ENCODE data around the gene PPP1R9B.

PPP1R9B gene

DNA sequence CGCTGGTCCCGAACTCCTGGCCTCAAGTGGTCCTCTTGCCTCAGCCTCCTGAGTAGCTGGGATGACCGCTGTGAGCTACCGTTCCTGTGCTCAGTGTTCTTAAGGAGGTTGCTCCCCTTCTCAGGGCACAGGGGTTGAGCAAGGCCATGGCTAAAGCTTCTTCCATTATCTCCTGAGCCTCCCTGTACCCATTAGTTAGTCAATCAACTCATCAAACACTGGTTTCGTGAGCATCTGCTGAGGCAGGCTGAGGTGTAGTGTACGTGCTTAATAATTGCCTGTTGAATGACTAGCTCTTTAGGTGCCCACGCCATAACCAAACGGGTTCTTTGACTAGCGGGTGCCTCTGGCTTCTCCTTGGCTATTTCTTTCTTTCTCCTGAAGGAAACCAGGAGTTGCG is 27.0 kb upstream of the PPP1R9B start:
- Histone ChIP-seq H3K9me3 (replicated peaks in 1 of 2; ENCODE audit: control insufficient read depth in 2 of 2, insufficient read depth in 1 of 2, low read depth in 1 of 2, low read length in 2 of 2) (no peaks in the 10 kb centered on the region), H3K79me1 (ENCODE audit: low read depth, low read length) (peaks cover 4% of the 10 kb centered on the region), H3K36me3 (replicated peaks in 1 of 2; ENCODE audit: control insufficient read depth in 2 of 2, insufficient read depth in 2 of 2, low read length in 2 of 2) (no peaks in the 10 kb centered on the region), H3K4me2 (ENCODE audit: insufficient read depth, low read length, poor library complexity, severe bottlenecking) (no peak overlapping the region), H2AK5ac (ENCODE audit: low read depth, low read length) (peak overlapping the region; percentile 71), H3K27me3 (ENCODE audit: control insufficient read depth in 3 of 3, insufficient read depth in 3 of 3, low read depth in 1 of 3, low read length in 3 of 3) (peaks cover 0 to 7% (median 0%) of the 10 kb centered on the region in 3 experiments), H4K91ac (ENCODE audit: low read depth, low read length, poor library complexity) (peak overlapping the region; percentile 98), H2BK15ac (ENCODE audit: low read length) (peak overlapping the region; percentile 100), H3K27ac (replicated peaks; ENCODE audit: low read length) (no peak overlapping the region), H2BK120ac (ENCODE audit: low read depth, low read length) (peak overlapping the region; percentile 29), H3K23ac (ENCODE audit: low read depth, low read length, poor library complexity) (peak overlapping the region; percentile 62), H3K4me3 (ENCODE audit: low read length in 2 of 2) (no peak overlapping the region), H2BK12ac (ENCODE audit: low read length) (peak overlapping the region; percentile 100), H3K14ac (ENCODE audit: low read length) (peak overlapping the region; percentile 84), H2BK5ac (ENCODE audit: low read length) (peak overlapping the region; percentile 83), H3K9ac (ENCODE audit: low read depth, low read length, poor library complexity) (peak overlapping the region; percentile 82), H2AFZ (ENCODE audit: low read length) (peak overlapping the region; percentile 91), H3K18ac (ENCODE audit: low read length) (peak overlapping the region; percentile 99), H3K4ac (ENCODE audit: low read length) (no peak overlapping the region), H3K4me1 (ENCODE audit: control insufficient read depth in 2 of 2, insufficient read depth in 1 of 2, low read depth in 1 of 2, low read length in 2 of 2) (peaks cover 26 to 34% of the 10 kb centered on the region in 2 donors), H4K8ac (ENCODE audit: low read depth, low read length) (peak overlapping the region; percentile 52)
- no CpG with 5 or more reads among the region's 10 CpGs for WGBS, 2 donors (ENCODE audit: extremely low coverage in 2 of 2, insufficient read length in 2 of 2, insufficient replicate concordance in 1 of 2)
- DNase-seq (ENCODE audit: low spot score) = no peak

DNA sequence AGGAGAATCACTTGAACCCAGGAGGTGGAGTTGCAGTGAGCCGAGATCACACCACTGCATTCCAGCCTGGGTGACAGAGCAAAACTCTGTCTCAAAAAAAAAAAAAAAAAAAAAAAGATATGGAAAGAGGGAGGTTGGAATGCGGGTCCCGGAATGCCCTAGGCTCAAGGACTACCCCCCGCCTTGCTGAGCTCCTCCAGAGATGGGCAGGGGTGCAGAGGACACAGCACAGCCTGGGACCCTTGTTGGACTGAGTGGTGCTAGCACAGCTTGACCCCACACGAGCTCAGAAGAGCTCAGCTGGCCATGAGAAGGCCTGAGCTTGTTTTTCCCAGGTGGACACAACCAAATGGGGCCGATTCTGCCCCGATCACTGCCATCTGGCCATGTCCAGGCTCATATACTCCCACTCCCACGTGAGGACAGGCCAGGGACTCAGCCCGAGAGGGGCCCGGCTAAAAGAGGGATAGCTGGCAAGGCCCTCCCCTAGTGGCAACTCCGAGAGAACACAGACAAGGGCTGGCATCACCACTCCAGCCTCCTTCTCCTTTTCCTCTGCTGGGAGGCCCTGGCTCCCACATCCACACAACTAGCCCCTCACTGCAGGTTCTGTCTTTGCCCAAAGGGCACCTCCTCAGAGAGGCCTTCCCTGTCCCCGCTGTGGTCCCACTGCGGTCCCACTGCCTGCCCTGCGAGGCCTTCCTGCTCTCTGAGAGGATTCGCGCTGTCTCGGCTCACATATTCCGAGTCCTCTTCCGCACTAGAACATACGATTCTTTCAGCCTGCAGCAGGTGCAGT is 26.3 kb upstream of the PPP1R9B start:
- no CpG with 5 or more reads among the region's 20 CpGs for WGBS, 2 donors (ENCODE audit: extremely low coverage in 2 of 2, insufficient read length in 2 of 2, insufficient replicate concordance in 1 of 2)
- Histone ChIP-seq H3K79me1 (ENCODE audit: low read depth, low read length) (peaks cover 4% of the 10 kb centered on the region), H3K4ac (ENCODE audit: low read length) (peak overlapping the region; percentile 38), H4K91ac (ENCODE audit: low read depth, low read length, poor library complexity) (peak overlapping the region; percentile 98), H2BK5ac (ENCODE audit: low read length) (peak overlapping the region; percentile 83), H3K36me3 (replicated peaks in 1 of 2; ENCODE audit: control insufficient read depth in 2 of 2, insufficient read depth in 2 of 2, low read length in 2 of 2) (no peaks in the 10 kb centered on the region), H3K23ac (ENCODE audit: low read depth, low read length, poor library complexity) (peak overlapping the region; percentile 62), H2BK12ac (ENCODE audit: low read length) (peak overlapping the region; percentile 100), H3K4me2 (ENCODE audit: insufficient read depth, low read length, poor library complexity, severe bottlenecking) (no peak overlapping the region), H2BK15ac (ENCODE audit: low read length) (peak overlapping the region; percentile 100), H3K4me3 (ENCODE audit: low read length in 2 of 2) (no peak overlapping the region), H2BK120ac (ENCODE audit: low read depth, low read length) (peak overlapping the region; percentile 29), H3K4me1 (ENCODE audit: control insufficient read depth in 2 of 2, insufficient read depth in 1 of 2, low read depth in 1 of 2, low read length in 2 of 2) (peaks cover 25 to 34% of the 10 kb centered on the region in 2 donors), H3K14ac (ENCODE audit: low read length) (peak overlapping the region; percentile 84), H2AFZ (ENCODE audit: low read length) (no peak overlapping the region), H4K8ac (ENCODE audit: low read depth, low read length) (peak overlapping the region; percentile 52), H3K18ac (ENCODE audit: low read length) (peak overlapping the region; percentile 95), H3K27me3 (ENCODE audit: control insufficient read depth in 3 of 3, insufficient read depth in 3 of 3, low read depth in 1 of 3, low read length in 3 of 3) (peaks cover 0 to 7% (median 0%) of the 10 kb centered on the region in 3 experiments), H3K9me3 (replicated peaks in 1 of 2; ENCODE audit: control insufficient read depth in 2 of 2, insufficient read depth in 1 of 2, low read depth in 1 of 2, low read length in 2 of 2) (no peaks in the 10 kb centered on the region), H3K9ac (ENCODE audit: low read depth, low read length, poor library complexity) (peak overlapping the region; percentile 16), H2AK5ac (ENCODE audit: low read depth, low read length) (peak overlapping the region; percentile 68), H3K27ac (replicated peaks; ENCODE audit: low read length) (no peak overlapping the region)
- DNase-seq (ENCODE audit: low spot score) = no peak

DNA sequence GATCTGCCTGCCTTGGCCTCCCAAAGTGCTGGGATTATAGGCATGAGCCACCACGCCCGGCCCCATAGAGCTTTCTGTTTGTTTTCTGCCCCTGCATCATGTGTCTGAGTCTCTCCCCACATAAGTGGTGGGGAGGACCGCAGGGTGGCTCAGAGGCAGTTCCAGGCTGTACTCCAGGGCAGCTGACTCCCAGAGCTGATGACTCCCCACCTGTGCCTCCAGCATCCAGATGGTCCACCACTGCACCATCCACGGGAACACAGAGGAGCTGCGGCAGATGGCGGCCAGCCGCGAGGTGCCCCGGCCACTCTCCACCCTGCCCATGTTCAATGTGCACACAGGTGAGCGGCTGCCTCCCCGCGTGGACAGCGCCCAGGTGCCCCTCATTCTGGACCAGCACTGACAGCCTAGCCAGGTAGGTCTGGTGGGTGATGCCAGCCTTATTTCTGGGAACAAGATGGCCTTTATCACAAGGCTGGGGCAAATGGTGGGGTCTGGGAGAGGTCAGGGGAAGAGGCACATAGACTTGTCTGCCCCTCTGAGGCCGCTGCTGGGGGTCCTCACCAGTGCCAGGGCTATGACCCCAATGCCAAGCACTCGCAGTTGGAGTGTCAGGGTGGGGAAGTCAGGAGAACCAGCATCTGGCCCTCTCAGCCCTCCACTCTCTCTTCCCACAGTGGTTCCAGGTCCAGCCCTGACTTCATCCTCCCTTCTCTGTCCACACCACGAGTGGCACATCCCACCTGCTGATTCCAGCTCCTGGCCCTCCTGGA is 24.7 kb upstream of the PPP1R9B start:
- Histone ChIP-seq H3K4me1 (ENCODE audit: control insufficient read depth in 2 of 2, insufficient read depth in 1 of 2, low read depth in 1 of 2, low read length in 2 of 2) (peaks cover 16 to 29% of the 10 kb centered on the region in 2 donors), H3K27me3 (ENCODE audit: control insufficient read depth in 3 of 3, insufficient read depth in 3 of 3, low read depth in 1 of 3, low read length in 3 of 3) (no peaks in the 10 kb centered on the region), H4K8ac (ENCODE audit: low read depth, low read length) (no peak overlapping the region), H3K36me3 (replicated peaks in 1 of 2; ENCODE audit: control insufficient read depth in 2 of 2, insufficient read depth in 2 of 2, low read length in 2 of 2) (no peaks in the 10 kb centered on the region), H3K27ac (replicated peaks; ENCODE audit: low read length) (no peak overlapping the region), H4K91ac (ENCODE audit: low read depth, low read length, poor library complexity) (peak overlapping the region; percentile 76), H3K9ac (ENCODE audit: low read depth, low read length, poor library complexity) (no peak overlapping the region), H3K14ac (ENCODE audit: low read length) (peak overlapping the region; percentile 83), H2BK12ac (ENCODE audit: low read length) (peak overlapping the region; percentile 93), H3K23ac (ENCODE audit: low read depth, low read length, poor library complexity) (peak overlapping the region; percentile 50), H3K9me3 (replicated peaks in 1 of 2; ENCODE audit: control insufficient read depth in 2 of 2, insufficient read depth in 1 of 2, low read depth in 1 of 2, low read length in 2 of 2) (no peaks in the 10 kb centered on the region), H2BK5ac (ENCODE audit: low read length) (peak overlapping the region; percentile 78), H2AFZ (ENCODE audit: low read length) (no peak overlapping the region), H3K18ac (ENCODE audit: low read length) (peak overlapping the region; percentile 68), H2BK120ac (ENCODE audit: low read depth, low read length) (no peak overlapping the region), H3K4ac (ENCODE audit: low read length) (no peak overlapping the region), H2BK15ac (ENCODE audit: low read length) (peak overlapping the region; percentile 86), H2AK5ac (ENCODE audit: low read depth, low read length) (peak overlapping the region; percentile 79), H3K4me2 (ENCODE audit: insufficient read depth, low read length, poor library complexity, severe bottlenecking) (no peak overlapping the region), H3K4me3 (ENCODE audit: low read length in 2 of 2) (no peak overlapping the region), H3K79me1 (ENCODE audit: low read depth, low read length) (peaks cover 2% of the 10 kb centered on the region)
- WGBS, 2 donors (ENCODE audit: extremely low coverage in 2 of 2, insufficient read length in 2 of 2, insufficient replicate concordance in 1 of 2) = no CpG with 5 or more reads among the region's 16 CpGs
- no peak for DNase-seq (ENCODE audit: low spot score)

DNA sequence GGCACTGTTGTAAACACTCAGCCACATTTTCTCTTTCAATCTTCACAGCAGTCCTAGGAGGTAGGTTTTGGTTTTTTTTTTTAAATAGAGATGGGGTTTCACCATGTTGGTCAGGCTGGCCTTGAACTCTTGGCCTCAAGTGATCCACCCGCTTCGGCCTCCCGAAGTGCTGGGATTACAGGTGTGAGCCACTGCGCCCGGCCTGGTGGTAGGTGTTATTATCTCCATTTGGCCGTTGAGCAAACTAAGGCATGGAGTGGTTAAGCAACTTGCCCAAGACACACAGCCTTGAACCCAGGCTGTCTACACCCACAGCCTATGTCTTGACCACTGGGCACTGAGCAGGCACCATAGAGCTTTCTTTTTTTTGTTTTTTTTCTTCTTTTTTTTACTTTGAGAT is 24.0 kb upstream of the PPP1R9B start:
- H3K18ac ChIP-seq (ENCODE audit: low read length) = no peak overlapping the region
- no peak overlapping the region for H3K27ac ChIP-seq (replicated peaks; ENCODE audit: low read length)
- no peak overlapping the region for H3K4me2 ChIP-seq (ENCODE audit: insufficient read depth, low read length, poor library complexity, severe bottlenecking)
- H3K14ac ChIP-seq (ENCODE audit: low read length) = no peak overlapping the region
- H3K9ac ChIP-seq (ENCODE audit: low read depth, low read length, poor library complexity) = no peak overlapping the region
- no peak overlapping the region for H2BK12ac ChIP-seq (ENCODE audit: low read length)
- H3K27me3 ChIP-seq (ENCODE audit: control insufficient read depth in 3 of 3, insufficient read depth in 3 of 3, low read depth in 1 of 3, low read length in 3 of 3) = no peaks in the 10 kb centered on the region
- H3K79me1 ChIP-seq (ENCODE audit: low read depth, low read length) = peaks cover 2% of the 10 kb centered on the region
- no peak overlapping the region for H2AK5ac ChIP-seq (ENCODE audit: low read depth, low read length)
- H3K23ac ChIP-seq (ENCODE audit: low read depth, low read length, poor library complexity) = no peak overlapping the region
- H2BK15ac ChIP-seq (ENCODE audit: low read length) = no peak overlapping the region
- no CpG with 5 or more reads among the region's 6 CpGs for WGBS, 2 donors (ENCODE audit: extremely low coverage in 2 of 2, insufficient read length in 2 of 2, insufficient replicate concordance in 1 of 2)
- peaks cover 16 to 27% of the 10 kb centered on the region in 2 donors for H3K4me1 ChIP-seq (ENCODE audit: control insufficient read depth in 2 of 2, insufficient read depth in 1 of 2, low read depth in 1 of 2, low read length in 2 of 2)
- no peak overlapping the region for H2BK120ac ChIP-seq (ENCODE audit: low read depth, low read length)
- no peak for DNase-seq (ENCODE audit: low spot score)
- H3K4ac ChIP-seq (ENCODE audit: low read length) = no peak overlapping the region
- H3K36me3 ChIP-seq (replicated peaks in 1 of 2; ENCODE audit: control insufficient read depth in 2 of 2, insufficient read depth in 2 of 2, low read length in 2 of 2) = no peaks in the 10 kb centered on the region
- no peaks in the 10 kb centered on the region for H3K9me3 ChIP-seq (replicated peaks in 1 of 2; ENCODE audit: control insufficient read depth in 2 of 2, insufficient read depth in 1 of 2, low read depth in 1 of 2, low read length in 2 of 2)
- no peak overlapping the region for H2AFZ ChIP-seq (ENCODE audit: low read length)
- H4K91ac ChIP-seq (ENCODE audit: low read depth, low read length, poor library complexity) = no peak overlapping the region
- H3K4me3 ChIP-seq (ENCODE audit: low read length in 2 of 2) = no peak overlapping the region
- no peak overlapping the region for H4K8ac ChIP-seq (ENCODE audit: low read depth, low read length)
- H2BK5ac ChIP-seq (ENCODE audit: low read length) = no peak overlapping the region

Data from neuronal stem cell (in vitro differentiated cells).